Measurements from ENCODE around the gene DLG2. TPM values are rescaled to one million over a fixed set of nuclear protein-coding genes. Genes with fewer than 3 reads are reported as not detected.

Gene DLG2
- total RNA-seq, 1 experiment from 2014 or later: 12.1 TPM

- Histone ChIP-seq H3K27me3 (no peaks in the 10 kb centered on the region), H3K36me3 (no peaks in the 10 kb centered on the region), H3K27ac (no peak overlapping the region), H3K9me3 (replicated peaks) (no peaks in the 10 kb centered on the region), H3K4me1 (no peaks in the 10 kb centered on the region), H3K4me3 (no peak overlapping the region)
- DNase-seq: no peak
Measured at GRCh38 chr11:83721263-83721662, 1905.9 kb downstream of the DLG2 start.

GRCh38 chr11:83720675-83721074, 1906.5 kb downstream of the DLG2 start:
- no peak for DNase-seq
- H3K9me3 ChIP-seq (replicated peaks): no peaks in the 10 kb centered on the region
- no peaks in the 10 kb centered on the region for H3K4me1 ChIP-seq
- no peaks in the 10 kb centered on the region for H3K27me3 ChIP-seq
- H3K27ac ChIP-seq: no peak overlapping the region
- H3K36me3 ChIP-seq: no peaks in the 10 kb centered on the region
- no peak overlapping the region for H3K4me3 ChIP-seq

DNA sequence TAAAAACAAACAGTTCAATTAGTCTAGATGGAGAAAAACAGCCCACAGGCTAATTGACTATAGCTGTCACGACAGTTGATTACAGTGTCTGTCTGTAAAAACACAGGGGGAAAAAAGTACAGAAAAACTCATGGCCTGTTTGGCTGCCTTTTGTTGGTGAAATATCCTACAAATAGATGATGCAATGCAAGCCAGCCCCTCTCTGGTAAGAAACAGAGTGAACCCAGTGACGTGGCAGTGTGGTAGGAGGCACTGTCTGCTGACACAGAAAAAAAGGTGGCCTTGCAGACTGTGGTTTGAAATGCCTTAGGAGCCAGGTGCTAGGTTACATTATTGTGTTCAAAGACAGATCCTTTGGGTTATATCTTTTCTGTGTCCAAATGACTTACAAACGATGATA, 1909.6 kb downstream of the DLG2 start:
- no peak for DNase-seq
- H3K4me3 ChIP-seq: no peak overlapping the region
- no peaks in the 10 kb centered on the region for H3K27me3 ChIP-seq
- H3K27ac ChIP-seq: no peak overlapping the region
- no peaks in the 10 kb centered on the region for H3K9me3 ChIP-seq (replicated peaks)
- no peaks in the 10 kb centered on the region for H3K36me3 ChIP-seq
- H3K4me1 ChIP-seq: no peaks in the 10 kb centered on the region

DNA sequence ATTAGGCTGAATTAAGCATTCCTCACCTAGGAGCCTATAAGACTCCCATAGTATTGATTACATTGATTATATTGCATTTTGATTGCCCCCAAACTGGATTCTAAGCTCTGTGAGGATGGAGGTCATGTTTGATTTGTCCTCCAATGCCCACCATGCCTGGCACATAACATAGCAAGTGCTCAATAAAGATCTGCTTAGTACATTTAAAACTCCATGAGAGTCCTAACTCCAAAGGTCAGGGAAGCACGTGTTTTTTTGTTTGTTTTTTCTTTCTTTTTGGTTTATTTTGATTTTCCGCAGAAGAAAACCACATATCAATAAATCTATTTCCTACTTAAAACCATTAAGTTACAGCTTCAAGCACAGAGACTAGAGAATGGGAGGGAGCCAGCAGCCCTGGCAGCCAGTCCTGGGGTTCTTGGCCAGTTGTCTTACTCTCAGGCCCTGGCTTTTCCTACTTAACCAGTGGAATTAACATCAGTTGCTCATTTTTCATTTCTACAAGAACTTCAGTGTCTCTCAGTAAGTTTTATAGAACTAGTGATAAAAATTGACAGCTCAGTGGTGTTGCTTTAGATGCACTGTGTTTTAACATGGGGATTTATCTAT, 1911.1 kb downstream of the DLG2 start:
- no peaks in the 10 kb centered on the region for H3K27me3 ChIP-seq
- H3K27ac ChIP-seq: no peak overlapping the region
- H3K4me1 ChIP-seq: no peaks in the 10 kb centered on the region
- H3K9me3 ChIP-seq (replicated peaks): no peaks in the 10 kb centered on the region
- H3K36me3 ChIP-seq: no peaks in the 10 kb centered on the region
- no peak overlapping the region for H3K4me3 ChIP-seq
- no peak for DNase-seq

DNA sequence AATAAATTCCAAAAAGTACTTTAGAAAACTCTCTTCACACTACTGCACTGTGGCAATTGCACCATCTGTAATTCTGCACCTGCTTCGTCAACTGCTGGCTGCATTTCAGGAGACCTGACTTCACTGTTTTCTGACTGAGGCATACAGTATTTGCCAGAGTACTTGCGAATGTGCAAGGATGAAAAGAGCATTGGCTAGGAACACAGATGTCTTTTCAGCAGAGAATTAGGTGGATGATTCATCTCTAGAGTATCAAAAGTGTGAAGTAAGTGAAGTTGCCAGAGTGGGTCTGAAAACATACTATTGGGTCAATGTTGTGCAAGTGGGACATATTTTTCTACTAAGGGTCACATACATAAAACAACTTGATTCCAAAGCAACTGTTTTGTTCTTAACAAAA, 1913.4 kb downstream of the DLG2 start:
- Histone ChIP-seq H3K4me1 (no peaks in the 10 kb centered on the region), H3K9me3 (replicated peaks) (no peaks in the 10 kb centered on the region), H3K27ac (no peak overlapping the region), H3K27me3 (no peaks in the 10 kb centered on the region), H3K4me3 (no peak overlapping the region), H3K36me3 (no peaks in the 10 kb centered on the region)
- DNase-seq: no peak

DNA sequence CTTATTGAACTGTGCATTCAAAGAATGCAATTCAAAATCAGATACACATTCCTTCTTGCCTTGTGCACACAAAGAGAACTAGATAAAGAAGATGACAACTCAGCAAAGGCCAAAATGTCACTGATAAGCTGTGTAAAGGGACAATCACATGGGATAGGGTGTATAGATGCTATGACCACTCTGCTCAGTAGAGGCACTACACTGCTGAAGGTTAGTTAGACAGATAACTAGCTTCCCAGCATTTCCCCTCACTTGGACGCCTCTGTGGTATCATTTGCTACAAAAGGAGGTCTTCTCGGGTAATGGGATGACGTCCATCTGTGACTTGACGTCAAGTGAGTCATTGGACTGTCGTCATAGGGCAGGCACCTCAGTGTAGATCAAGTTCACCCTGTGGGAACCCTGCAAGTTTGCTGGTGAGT, 1916.0 kb downstream of the DLG2 start:
- no peak overlapping the region for H3K27ac ChIP-seq
- H3K36me3 ChIP-seq: no peaks in the 10 kb centered on the region
- peak in 1 of 2 experiments; percentile 20 for DNase-seq
- no peak overlapping the region for H3K4me3 ChIP-seq
- no peaks in the 10 kb centered on the region for H3K27me3 ChIP-seq
- H3K4me1 ChIP-seq: no peaks in the 10 kb centered on the region
- no peaks in the 10 kb centered on the region for H3K9me3 ChIP-seq (replicated peaks)

DNA sequence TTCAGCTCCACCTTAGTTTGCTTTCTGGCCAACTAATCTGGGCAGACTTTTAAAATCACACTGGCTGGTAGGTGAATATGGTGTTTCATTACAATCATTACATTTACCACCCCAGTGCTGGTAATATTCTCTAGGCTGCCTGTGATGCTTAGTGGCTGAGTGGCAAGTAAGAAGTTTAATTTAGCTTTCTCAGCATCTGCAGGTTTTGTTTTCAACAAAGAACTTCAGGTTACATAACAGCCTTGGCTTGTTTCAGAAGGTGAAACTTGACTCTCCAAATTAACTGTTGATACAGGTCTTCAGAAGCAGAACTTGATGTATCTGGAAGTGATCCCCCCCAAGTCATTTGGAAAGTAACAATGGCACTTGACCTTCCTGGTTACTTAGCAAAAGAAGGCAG, 1917.7 kb downstream of the DLG2 start:
- H3K27me3 ChIP-seq: no peaks in the 10 kb centered on the region
- H3K27ac ChIP-seq: no peak overlapping the region
- H3K4me3 ChIP-seq: no peak overlapping the region
- H3K4me1 ChIP-seq: no peaks in the 10 kb centered on the region
- no peaks in the 10 kb centered on the region for H3K9me3 ChIP-seq (replicated peaks)
- H3K36me3 ChIP-seq: no peaks in the 10 kb centered on the region
- DNase-seq: no peak

DNA sequence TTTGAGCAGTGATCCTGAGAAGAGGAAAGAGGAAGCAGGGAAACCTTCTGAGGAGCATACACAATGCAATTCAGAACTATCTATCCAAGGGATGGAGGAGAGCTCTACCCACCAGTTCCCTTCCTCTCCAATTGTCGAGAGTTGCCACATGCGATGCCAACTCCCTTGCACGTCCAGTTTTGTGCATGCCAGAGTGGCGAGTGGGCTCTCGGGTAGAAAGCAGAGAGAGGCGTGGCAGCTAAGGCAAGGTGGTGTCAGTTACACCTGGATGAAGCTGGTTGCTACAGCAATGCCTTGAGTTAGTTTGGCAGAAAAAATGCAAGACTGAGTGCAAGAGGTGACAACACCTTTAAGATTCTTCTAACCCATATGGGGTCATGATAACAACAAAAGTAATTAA, 1920.6 kb downstream of the DLG2 start:
- DNase-seq: no peak
- Histone ChIP-seq H3K9me3 (replicated peaks) (no peaks in the 10 kb centered on the region), H3K36me3 (no peaks in the 10 kb centered on the region), H3K4me3 (no peak overlapping the region), H3K27ac (no peak overlapping the region), H3K4me1 (no peaks in the 10 kb centered on the region), H3K27me3 (no peaks in the 10 kb centered on the region)

DNA sequence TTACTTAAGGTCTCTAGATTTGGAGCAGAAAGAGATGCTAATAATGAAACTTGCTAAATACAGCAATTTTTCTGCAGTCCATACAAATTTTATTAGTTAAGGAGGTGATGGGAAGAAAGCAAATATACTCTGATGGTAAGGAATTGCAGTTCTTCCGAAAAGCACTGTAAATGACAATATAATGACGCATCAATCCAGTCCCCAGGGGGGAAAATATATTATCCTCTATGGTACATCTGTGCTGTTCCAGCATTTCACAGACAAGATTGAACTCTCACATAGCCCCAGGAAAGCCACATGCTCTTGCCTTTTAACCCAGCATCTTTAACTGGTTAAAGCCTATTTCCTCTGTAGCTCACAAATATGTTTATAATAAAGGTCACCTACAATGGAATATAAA, 1924.3 kb downstream of the DLG2 start:
- H3K27ac ChIP-seq: no peak overlapping the region
- no peak for DNase-seq
- no peaks in the 10 kb centered on the region for H3K9me3 ChIP-seq (replicated peaks)
- H3K4me3 ChIP-seq: no peak overlapping the region
- H3K27me3 ChIP-seq: no peaks in the 10 kb centered on the region
- H3K36me3 ChIP-seq: no peaks in the 10 kb centered on the region
- no peaks in the 10 kb centered on the region; the same call in 1 of the 2 replicates for H3K4me1 ChIP-seq

- H3K4me1 ChIP-seq: no peaks in the 10 kb centered on the region; the same call in 1 of the 2 replicates
- no peak overlapping the region for H3K27ac ChIP-seq
- no peaks in the 10 kb centered on the region for H3K27me3 ChIP-seq
- no peak overlapping the region for H3K4me3 ChIP-seq
- no peaks in the 10 kb centered on the region for H3K9me3 ChIP-seq (replicated peaks)
- H3K36me3 ChIP-seq: no peaks in the 10 kb centered on the region
- no peak for DNase-seq
Measured at GRCh38 chr11:83697518-83697917, 1929.6 kb downstream of the DLG2 start.

GRCh38 chr11:83695046-83695445, 1932.1 kb downstream of the DLG2 start:
- no peaks in the 10 kb centered on the region for H3K9me3 ChIP-seq (replicated peaks)
- H3K36me3 ChIP-seq: no peaks in the 10 kb centered on the region
- H3K27ac ChIP-seq: no peak overlapping the region
- no peak for DNase-seq
- no peaks in the 10 kb centered on the region for H3K27me3 ChIP-seq
- no peak overlapping the region for H3K4me3 ChIP-seq
- H3K4me1 ChIP-seq: no peaks in the 10 kb centered on the region

DNA sequence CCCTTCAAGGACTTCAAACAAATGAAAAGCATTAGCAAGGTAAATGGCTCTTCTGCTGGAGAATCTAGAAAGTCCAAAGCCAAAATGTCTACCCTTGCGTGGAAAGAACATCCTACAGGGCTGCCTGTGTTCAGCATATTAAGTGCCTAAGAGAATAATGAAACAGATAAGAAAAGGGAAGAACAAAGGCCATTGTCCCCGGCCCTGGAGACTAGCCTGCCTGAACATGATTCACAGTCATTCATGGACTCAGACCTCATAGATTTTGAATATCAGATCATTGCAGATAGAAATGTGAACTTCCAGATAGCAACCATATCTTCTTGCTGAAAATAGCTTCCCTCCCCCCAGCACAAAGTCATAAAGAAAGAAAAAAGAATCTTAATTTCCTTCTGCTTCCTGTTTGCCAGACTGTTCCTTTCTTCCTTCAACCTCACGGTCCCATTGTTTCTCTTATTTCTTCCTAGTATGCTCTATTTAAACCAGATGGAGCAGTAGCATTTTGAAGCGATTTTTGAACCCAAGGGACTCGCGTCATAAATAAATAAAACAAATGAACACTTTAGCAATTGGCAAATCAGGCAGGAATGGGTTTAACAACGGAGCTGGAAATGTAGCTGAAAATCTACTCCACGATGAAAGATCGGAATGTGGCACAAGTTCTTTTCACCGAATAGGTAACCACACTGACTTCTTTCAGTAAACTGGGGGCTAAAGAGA, 1932.8 kb downstream of the DLG2 start:
- no peak overlapping the region for H3K27ac ChIP-seq
- no peaks in the 10 kb centered on the region for H3K4me1 ChIP-seq
- H3K9me3 ChIP-seq (replicated peaks): no peaks in the 10 kb centered on the region
- H3K4me3 ChIP-seq: no peak overlapping the region
- no peaks in the 10 kb centered on the region for H3K36me3 ChIP-seq
- H3K27me3 ChIP-seq: no peaks in the 10 kb centered on the region
- no peak for DNase-seq

- no peak for DNase-seq
- H3K4me1 ChIP-seq: no peaks in the 10 kb centered on the region
- H3K9me3 ChIP-seq (replicated peaks): no peaks in the 10 kb centered on the region
- H3K36me3 ChIP-seq: no peaks in the 10 kb centered on the region
- no peaks in the 10 kb centered on the region for H3K27me3 ChIP-seq
- no peak overlapping the region for H3K27ac ChIP-seq
- H3K4me3 ChIP-seq: no peak overlapping the region
Measured at GRCh38 chr11:83693306-83693992, 1933.7 kb downstream of the DLG2 start.

GRCh38 chr11:83692675-83693074, 1934.5 kb downstream of the DLG2 start:
- Histone ChIP-seq H3K36me3 (no peaks in the 10 kb centered on the region), H3K9me3 (replicated peaks) (no peaks in the 10 kb centered on the region), H3K4me1 (no peaks in the 10 kb centered on the region), H3K27me3 (no peaks in the 10 kb centered on the region), H3K27ac (no peak overlapping the region), H3K4me3 (no peak overlapping the region)
- DNase-seq: no peak

GRCh38 chr11:83691451-83691950, 1935.6 kb downstream of the DLG2 start:
- DNase-seq: no peak
- no peaks in the 10 kb centered on the region for H3K9me3 ChIP-seq (replicated peaks)
- no peaks in the 10 kb centered on the region for H3K4me1 ChIP-seq

More at GRCh38 chr11:83691451-83691950, 1935.6 kb downstream of the DLG2 start:
- no peak overlapping the region for H3K27ac ChIP-seq
- no peaks in the 10 kb centered on the region for H3K36me3 ChIP-seq
- no peaks in the 10 kb centered on the region for H3K27me3 ChIP-seq
- no peak overlapping the region for H3K4me3 ChIP-seq

Measured in SJCRH30 (cell line).